HG03045 (cell line): ENCODE measurements around the gene TSPEAR.

Experiments
- ATAC-seq: cut with Tn5 transposase; IDR thresholded peaks from one replicate; pipeline ENCODE4 v1.9.1; 2021; ENCODE audit warnings: mild to moderate bottlenecking, moderate library complexity; ENCODE audit not compliant: unreplicated experiment

Gene TSPEAR

GRCh38 chr21:44459712-44460440 lies 251.5 kb downstream of the TSPEAR start:
- ATAC-seq = no peak

- ATAC-seq = no peak
Measured at GRCh38 chr21:44458971-44459711, 252.2 kb downstream of the TSPEAR start.

- ATAC-seq = no peak
Measured at GRCh38 chr21:44456915-44457736, 254.2 kb downstream of the TSPEAR start.

DNA sequence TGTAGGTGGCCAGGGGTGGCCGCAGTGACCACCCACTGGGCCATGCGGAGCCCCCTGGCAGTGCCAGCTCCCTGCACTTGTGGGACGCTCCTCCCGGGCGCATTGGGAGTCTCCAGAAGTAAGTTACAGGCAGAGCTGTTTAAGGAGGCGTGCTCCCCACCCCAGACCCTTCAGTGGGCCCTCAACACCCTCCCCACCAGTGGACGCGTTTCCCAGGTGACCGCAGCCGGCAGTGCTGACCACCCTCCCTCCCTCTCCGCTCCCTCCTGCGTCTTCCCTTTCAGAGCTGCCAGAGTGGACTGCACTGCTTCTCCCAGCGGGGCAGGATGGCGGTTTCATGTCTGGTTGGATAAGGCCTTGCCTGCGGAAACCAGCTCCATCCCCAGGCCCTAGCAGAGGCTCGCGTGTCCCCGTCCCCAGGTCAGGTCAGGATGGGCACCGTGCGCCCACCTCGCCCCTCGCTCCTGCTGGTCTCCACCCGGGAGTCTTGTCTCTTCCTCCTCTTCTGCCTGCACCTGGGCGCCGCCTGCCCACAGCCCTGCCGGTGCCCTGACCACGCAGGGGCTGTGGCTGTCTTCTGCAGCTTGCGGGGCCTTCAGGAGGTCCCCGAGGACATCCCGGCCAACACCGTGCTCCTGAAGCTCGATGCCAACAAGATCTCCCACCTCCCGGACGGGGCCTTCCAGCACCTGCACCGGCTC lies 255.0 kb downstream of the TSPEAR start:
- no peak for ATAC-seq

GRCh38 chr21:44455524-44456213 lies 255.7 kb downstream of the TSPEAR start:
- ATAC-seq = no peak

DNA sequence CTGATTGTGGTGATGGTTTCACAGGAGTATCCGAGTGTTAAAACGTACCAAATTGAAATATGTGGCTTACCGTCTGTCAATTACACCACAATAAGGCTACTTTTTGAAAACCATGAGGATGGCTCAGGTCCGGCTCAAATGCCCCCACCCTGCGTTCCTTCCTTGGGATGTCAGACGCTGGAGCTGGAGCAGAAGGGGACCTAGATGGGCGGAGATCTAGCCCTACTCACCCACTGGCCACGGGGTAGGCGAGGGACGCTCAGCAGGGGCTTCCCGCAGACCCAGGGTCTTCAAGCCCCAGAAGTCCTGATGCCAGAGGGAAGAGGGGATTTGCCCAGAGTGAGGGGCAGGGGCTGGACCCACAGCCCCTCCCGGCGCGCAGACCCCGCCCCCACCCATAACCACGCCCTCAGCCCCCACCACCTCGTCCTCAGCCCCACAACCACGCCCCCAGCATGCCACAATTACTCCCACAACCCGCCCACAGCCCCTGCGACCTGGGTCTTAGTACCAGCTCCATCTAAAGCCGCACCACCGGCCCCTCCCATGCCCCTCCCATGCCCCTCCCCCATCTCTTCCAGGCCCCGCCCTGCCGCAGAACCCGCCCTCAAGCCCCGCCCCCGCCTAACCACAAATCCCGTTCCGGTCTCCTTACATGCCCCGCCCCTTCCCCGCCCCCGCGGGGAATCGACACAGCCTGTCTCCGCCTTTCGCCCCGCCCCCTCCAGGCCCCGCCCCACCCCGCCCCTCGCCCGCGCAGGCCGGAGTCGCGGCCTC lies 256.4 kb downstream of the TSPEAR start, which contains the start of gene LRRC3:
TSS of gene LRRC3 (plus strand) at position 764 of the 777 bp plus-strand sequence. CDS start 1,135 bp downstream, outside the sequence.
- no peak for ATAC-seq

DNA sequence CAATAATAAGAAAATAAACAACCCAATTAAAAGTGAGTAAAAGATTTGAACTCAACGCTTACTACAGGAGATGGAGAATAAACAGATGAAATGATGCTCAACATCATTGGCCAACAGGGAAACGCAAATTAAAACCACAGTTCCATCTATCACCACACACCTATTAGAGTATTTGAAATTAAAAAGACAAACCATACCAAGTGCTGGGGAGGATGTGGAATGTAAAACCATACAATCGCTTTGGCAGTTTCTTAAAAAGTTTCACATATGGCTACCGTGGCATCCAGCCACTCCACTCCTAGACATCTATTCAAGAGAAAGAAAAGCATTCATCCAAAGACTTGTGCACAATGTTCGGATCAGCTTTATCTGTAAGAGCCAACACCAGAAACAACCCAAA lies 257.3 kb downstream of the TSPEAR start:
- no peak for ATAC-seq

GRCh38 chr21:44453120-44453519 lies 258.3 kb downstream of the TSPEAR start:
- ATAC-seq = no peak

DNA sequence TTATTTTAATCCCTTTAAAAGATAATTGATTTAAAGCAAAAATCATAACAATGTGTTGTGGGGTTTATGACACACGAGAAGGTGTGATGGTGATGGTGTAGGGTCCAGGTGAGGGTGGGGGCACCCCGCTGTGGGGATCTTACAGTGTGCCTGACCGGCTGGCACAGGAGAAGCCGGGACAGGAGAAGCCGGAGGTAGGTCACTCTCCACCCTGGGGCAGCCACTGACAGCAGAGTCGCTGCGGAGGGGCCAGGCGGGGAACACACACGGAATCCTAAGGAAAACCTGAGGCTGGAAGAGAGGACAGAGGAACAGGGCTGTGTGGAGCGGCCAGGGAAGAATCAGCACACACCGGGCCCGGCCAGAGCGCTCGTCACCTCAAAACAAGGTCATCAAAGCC lies 260.4 kb downstream of the TSPEAR start:
- no peak for ATAC-seq

DNA sequence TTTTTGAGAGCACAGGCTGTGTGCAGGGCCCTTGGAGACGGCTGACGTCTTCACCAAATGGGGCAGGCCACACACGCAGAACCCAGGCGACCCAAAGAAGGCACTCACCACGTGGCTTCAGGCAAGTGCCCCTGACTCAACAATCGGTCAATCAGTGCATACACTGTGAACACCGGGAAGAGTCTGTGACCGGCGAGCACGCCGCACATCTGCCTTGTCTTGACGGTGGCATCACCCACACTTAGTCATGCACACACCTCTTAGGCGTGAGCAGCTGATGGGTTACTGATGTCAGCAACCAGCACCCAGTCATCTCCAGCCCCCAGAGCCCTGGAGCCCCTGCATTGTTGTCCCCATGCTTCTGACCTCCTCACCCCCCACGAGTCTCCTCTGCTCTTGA lies 261.0 kb downstream of the TSPEAR start:
- ATAC-seq = no peak

GRCh38 chr21:44449473-44450363 lies 261.7 kb downstream of the TSPEAR start:
- ATAC-seq = no peak

DNA sequence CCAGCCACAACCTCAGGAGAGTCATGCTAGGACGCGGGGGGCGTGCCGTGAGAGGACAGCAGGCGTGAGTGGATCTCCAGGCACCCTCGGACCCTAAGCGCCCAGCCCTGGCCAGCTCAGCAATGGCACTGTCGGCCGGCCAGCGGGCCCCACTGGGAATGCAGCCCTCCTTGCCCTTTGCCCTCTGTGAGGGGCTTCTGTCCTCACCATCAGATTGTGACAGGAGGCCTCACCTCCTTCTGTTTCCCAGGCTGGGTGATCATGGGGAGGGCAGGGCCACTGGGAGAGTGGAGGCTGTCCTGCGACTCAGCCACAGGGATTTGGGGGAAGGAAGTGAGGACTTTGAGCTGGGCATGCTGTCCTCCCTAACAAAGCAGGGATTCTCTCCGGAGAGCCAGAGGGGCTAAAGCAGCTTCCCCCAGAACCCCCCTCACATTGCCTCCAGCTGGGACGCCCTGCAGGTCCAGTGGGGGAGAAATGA lies 262.7 kb downstream of the TSPEAR start:
- no peak for ATAC-seq
